Right ventricle myocardium superior (tissue), 1 donor: Measurements from ENCODE around the gene GOLGA6L26. TPM values are rescaled to one million over a fixed set of nuclear protein-coding genes. Genes with fewer than 3 reads are reported as not detected.
"Not testable (repeated sequence)": the region's sequence is repeated elsewhere in the genome, so short reads cannot be mapped to it uniquely, and the experiment has no call there.

ENCODE experiments used
- ATAC-seq: fragments of 200-7000 bp; cut with Tn5 transposase; one replicate; pipeline ENCODE4 v1.9.1; 2020; ENCODE audit warnings: mild to moderate bottlenecking; ENCODE audit not compliant: poor library complexity
- DNase-seq: peaks from one replicate; pipeline ENCODE4 v3.0.0-alpha.2; 2020
- intact Hi-C: fragments of 100-400 bp; cut with DNase I; formaldehyde crosslinking; loops from one replicate; pipeline ENCODE4 v1.11.2; 2022
- long read RNA-seq: library from polyadenylated mRNA; unstranded; transcript quantifications from one replicate; pipeline ENCODE4 v2.0.0, GENCODE V29; 2021
- total RNA-seq: library from RNA; stranded (reverse); fragmentation: NEBNext Ultra II Directional; extraction: Animal tissue kit (Norgen Biotek cat#: 25700); gene quantifications from one replicate; pipeline ENCODE4 v1.2.1, GENCODE V29; 2021
- donor health status: DM: no; HTN: yes; CAD: no; lungs with severe emphysema.

The GOLGA6L26 gene, protein sequence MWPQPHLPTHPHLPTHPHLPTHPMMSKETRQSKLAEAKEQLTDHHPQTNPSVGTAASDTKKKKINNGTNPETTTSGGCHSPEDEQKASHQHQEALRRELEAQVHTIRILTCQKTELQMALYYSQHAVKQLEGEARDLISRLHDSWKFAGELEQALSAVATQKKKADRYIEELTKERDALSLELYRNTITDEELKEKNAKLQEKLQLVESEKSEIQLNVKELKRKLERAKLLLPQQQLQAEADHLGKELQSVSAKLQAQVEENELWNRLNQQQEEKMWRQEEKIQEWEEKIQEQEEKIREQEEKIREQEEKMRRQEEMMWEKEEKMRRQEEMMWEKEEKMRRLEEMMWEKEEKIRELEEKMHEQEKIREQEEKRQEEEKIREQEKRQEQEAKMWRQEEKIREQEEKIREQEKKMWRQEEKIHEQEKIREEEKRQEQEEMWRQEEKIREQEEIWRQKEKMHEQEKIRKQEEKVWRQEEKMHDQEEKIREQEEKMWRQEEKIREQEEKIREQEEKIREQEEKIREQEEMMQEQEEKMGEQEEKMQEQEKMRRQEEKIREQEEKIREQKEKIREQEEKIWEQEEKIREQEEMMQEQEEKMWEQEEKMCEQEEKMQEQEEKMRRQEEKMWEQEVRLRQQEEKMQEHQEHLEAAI
- not detected for total RNA-seq
- long read RNA-seq = 0 reads

DNA sequence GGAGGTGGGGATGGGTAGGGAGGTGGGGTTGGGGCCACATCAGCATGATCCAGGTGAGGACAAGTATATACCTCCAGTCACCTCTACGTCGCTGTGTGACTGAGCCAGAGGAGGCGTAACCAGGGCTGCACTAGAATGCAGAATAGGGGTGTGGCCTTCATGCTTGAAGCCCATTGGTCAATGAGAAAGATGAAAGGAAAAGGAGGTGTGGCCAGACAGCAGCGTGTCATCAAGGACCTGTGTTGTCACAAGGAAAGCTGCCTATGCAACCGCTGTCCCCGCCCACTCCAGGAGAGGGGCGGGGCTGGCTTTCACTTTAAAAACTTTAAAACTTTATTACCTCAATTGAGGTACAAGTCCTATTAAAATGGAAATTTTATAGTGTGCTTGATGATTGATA, at the start of gene GOLGA6L26:
Gene GOLGA6L26 (minus strand): TSS at position 101 of the 400 bp plus-strand sequence. CDS start 61 bp downstream, at position 40.
- intact Hi-C loops, ATAC-seq, DNase-seq: not testable (repeated sequence)

DNA sequence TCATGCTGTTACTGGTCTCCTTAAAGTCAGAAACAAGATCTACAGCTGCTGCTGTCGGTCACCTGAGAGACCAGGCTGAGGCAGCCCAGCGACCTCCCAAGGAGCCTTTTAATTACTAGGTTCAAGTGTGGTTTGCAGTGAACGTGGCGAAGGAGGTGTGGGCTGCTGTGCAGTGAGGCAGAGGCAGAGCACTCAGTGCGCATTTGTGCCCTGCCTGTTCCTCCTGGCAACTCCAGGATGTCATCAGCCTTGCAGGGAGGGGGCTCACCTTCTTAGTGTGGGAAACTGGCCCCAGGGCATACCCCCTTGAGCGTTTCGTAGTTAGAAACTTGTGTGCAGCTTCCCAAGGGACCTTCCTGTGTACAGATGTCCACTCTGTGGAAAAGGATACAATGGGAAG, 47.2 kb upstream of the GOLGA6L26 start:
- DNase-seq, intact Hi-C loops, ATAC-seq: not testable (repeated sequence)

DNA sequence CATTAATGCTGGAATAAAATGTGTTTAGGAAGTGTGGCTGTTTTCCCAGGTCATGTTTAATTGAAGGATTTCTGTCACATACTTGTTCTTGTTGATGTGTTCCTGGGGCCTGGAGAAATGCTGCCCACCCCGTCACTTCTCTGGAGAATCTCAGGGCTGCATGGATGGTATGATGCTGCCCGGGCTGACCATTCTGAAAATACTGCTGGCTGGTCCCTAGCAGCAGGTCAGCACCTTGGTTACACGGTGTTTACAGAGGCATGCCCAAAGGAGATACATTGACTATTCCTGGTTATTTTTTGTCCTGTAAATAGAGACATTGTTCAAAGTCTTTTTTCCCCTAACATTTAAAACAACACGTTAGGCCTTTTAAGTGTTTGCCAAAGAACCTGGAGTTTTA, 46.7 kb upstream of the GOLGA6L26 start:
- DNase-seq, ATAC-seq, intact Hi-C loops: not testable (repeated sequence)

DNA sequence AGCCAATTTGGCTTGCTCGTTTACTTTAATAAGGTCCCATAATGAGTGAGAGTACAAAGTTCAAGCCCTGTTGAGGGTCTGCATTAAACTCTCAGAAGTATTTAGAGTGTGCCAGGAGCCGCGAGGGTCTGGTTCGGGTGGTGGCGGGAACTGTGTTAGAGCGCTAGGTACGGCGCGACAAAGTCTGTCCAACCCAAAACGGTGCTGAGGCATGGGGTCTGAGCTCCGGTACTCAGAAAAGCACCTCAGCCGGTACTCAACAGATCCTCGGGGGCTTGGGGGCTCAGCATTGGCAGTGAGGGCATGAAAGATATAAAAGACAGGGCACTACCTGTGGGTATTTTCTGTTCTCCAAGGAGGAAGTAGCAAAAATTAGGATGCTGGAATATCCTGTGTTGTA, 45.0 kb upstream of the GOLGA6L26 start:
- DNase-seq, intact Hi-C loops, ATAC-seq: not testable (repeated sequence)

DNA sequence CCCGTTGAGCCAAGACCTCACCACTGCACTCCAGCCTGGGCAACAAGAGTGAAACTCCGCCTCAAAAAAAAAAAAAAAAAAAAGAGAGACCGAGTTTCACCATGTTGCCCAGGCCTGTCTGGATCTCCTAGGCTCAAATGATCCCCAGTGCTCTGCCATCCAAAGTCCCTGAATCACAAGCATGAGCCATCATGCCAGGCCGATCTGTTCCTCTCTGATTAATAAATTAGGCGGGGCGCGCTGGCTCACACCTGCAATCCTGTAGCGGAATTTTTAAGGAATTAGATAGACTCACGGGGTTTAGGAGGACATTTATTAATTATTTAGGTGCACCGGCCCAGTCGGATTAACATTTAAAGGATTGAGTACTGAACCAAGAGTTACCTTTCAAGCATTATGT, 40.2 kb upstream of the GOLGA6L26 start:
- ATAC-seq, DNase-seq, intact Hi-C loops: not testable (repeated sequence)

DNA sequence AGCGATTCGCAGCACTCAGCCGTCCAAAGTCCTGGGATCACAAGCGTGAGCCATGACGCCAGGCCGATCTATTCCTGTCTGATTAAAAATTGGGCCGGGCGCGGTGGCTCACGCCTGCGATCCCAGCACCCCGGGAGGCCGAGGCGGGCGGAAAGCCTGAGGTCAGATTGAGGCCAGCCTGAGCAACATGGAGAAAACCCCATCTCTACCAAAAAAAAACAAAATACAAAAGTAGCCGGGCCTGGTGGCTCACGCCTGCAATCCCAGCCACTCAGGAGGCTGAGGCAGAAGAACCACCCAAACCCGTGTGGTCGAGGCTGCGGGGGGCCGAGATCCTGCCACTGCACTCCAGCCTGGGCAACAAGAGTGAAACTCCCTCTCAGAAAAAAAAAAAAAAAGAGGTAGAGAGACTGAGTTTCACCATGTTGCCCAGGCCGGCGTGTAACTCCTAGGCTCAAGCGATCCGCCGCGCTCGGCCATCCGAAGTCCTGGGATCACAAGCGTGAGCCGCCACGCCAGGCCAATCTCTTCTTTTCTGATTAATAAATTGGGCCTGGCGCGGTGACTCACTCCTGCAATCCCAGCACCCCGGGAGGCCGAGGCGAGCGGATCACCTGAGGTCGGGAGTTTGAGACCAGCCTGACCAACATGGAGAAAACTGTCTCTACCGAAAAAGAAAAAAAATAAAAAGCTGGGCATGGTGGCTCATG, 39.0 kb upstream of the GOLGA6L26 start:
- DNase-seq, ATAC-seq, intact Hi-C loops: not testable (repeated sequence)

DNA sequence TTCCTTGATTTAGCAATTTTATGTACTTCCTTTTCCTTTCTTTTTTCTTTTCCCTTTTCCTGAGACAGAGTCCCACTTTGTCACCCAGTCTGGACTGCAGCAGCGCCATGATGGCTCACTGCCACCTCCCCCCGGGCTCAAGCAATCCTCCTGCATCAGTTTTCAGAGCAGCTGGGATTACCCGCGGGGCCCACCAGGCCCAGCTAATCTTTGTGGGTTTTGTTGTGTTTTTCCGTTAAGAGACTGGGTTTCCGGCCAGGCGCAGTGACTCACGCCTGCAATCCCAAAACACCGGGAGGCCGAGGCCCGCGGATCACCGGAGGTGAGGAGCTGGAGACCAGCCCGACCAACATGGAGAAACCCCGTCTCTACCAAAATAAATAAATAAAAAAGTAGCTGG, 38.3 kb upstream of the GOLGA6L26 start:
- ATAC-seq (peak; percentile 10), DNase-seq (no peak)
- intact Hi-C loops = no loop called here

DNA sequence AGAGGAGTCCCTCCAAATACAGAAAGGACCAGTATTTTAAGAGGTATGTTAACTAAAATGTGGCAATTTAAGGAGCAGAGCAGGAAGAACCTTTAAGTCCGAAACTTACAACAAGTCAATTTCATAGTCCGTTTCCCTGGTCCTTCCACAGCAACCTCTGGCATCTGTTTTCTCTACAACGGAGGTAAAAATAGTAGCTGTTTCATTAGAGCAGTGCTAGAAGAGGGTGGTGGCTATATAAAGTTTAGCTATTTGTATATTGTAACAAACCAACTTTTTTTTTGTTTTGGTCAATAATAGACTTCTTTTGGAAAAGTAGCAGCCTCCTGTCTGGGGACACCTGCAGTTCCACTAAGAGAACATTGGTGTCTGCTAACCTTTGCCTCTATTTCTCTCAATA, 37.9 kb upstream of the GOLGA6L26 start:
- ATAC-seq = peak; percentile 80
- DNase-seq, intact Hi-C loops: not testable (repeated sequence)

DNA sequence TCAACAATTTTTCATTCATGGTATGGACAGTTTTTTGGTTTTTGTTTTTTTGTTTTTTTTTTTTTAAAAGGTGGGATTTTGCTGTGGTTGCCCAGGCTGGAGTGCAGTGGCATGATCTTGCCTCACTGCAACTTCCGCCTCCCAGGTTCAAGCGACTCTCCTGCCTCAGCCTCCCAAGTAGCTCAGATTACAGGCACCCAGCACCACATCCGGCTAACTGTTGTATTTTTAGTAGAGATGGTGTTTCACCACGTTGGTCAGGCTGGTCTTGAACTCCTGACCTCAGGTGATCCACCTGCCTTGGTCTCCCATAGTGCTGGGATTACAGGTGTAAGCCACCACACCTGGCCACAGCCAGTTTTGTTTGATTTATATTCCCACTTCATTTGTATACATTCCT, 37.1 kb upstream of the GOLGA6L26 start:
- DNase-seq, intact Hi-C loops: not testable (repeated sequence)
- peak; percentile 25 for ATAC-seq

DNA sequence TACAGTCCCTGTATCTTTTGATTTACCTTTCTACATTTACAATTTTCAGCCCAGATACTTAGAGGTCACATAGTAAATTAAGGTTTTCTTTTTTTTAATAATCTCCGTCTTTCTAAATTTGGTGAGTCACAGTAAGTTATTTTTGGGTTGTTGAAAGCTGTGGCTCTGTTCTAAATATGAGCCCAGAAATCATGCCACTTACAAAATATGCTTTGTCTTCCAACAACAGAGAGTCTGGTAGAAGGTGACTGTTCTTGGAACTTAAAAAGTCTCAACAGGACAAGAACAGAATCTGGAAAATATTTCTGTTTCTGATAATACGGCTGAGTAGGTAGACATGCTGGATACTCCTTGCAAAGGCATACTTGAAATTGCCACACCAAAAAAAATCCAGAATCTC, 36.6 kb upstream of the GOLGA6L26 start:
- intact Hi-C loops = no loop called here
- ATAC-seq = peak; percentile 70
- no peak for DNase-seq

DNA sequence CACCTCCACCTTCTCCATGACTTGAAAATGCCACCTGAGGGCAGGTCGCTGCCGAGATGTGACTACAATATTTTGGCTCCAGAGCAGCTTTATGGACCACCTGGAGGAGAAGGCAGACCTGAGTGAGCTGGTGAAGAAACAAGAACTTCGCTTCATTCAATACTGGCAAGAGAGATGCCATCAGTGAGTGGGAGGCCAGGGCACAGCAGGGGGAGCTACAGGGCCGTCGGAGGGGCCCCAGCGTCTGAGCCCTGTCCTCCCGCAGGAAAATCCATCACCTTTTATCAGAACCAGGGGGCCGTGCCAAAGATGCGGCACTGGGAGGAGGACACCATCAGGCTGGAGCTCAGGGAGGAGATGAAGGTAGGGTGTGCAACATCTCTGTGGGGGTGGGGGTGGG, 30.3 kb upstream of the GOLGA6L26 start:
- intact Hi-C loops, DNase-seq, ATAC-seq: not testable (repeated sequence)

DNA sequence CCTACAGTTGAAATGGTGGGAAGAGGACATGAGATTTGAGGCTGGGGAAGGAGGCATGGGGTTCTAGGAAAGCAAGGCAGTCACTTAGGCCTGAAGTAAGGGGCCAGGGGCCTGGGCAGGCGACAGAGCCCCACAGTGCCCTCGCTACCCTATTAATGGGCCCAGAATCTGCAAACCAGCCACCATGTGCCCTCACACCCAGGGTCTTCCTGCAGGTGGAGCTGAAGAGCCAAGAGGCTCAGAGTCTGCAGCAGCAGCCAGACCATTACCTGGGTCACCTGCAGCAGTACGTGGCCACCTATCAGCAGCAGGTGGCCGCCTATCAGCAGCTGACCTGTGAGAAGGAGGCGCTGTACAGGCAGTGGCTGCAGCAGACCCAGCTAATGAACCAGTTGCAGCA, 28.6 kb upstream of the GOLGA6L26 start:
- intact Hi-C loops, ATAC-seq, DNase-seq: not testable (repeated sequence)

DNA sequence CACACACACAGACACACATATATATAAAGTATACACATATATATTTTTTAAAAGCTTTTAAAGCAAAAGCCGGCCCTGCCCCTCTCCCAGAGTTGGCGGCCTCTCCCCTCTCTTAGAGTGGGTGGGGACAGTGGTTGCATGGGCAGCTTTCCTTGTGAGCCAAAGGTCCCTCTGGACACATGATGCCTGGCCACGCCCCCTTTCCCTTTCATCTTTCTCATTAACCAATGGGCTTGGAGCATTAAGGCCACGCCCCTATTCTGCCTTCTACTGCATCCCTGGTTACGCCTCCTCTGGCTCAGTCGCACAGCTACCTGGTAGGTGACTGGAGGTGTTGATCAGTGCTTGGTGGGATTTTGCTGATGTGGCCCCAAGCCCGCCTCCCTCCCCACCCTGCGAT, 20.5 kb upstream of the GOLGA6L26 start, which contains the start of gene GOLGA8S:
Gene GOLGA8S (plus strand): TSS at position 301 of the 400 bp plus-strand sequence. CDS start 62 bp downstream, at position 363.
- ATAC-seq = not testable (repeated sequence)

DNA sequence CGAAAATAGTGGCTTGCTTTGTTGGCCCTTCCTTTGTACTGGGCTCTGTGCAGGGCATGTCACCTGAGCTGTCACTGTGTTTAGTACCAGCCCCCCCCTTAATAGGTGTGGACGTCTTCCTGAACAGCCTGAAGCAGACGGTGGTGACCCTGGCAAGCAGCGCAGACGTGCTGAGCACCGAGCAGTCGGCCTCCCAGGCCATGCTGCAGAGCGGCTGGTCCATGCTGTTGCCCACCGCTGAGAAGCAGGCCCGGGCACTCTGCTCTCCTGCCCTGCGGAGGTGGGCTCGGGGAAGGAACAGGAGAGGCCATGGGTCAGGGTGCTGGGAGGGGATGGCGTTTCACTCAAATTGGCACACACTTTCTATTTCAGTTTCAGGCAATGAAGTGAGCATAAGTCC, 22.8 kb downstream of the GOLGA6L26 start:
- ATAC-seq, intact Hi-C loops, DNase-seq: not testable (repeated sequence)

More for the DNA sequence above, 20.5 kb upstream of the GOLGA6L26 start, which contains the start of gene GOLGA8S:
- intact Hi-C loops, DNase-seq: not testable (repeated sequence)

DNA sequence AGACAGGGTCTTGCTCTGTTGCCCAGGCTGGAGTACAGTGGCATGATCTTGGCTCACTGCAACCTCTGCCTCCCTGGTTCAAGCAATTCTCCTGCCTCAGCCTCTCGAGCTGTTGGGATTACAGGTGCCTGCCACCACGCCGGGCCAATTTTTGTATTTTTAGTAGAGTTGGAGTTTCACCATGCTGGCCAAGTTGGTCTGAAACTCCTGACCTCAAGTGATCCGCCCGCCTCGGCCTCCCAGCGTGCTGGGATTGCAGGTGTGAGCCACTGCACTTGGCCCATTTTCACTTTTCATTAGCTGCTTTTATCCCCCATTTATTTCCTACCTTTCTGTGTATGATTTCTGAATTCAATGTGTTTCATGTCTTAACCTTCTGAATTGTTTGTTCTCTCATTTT, 28.1 kb downstream of the GOLGA6L26 start:
- DNase-seq, ATAC-seq, intact Hi-C loops: not testable (repeated sequence)

DNA sequence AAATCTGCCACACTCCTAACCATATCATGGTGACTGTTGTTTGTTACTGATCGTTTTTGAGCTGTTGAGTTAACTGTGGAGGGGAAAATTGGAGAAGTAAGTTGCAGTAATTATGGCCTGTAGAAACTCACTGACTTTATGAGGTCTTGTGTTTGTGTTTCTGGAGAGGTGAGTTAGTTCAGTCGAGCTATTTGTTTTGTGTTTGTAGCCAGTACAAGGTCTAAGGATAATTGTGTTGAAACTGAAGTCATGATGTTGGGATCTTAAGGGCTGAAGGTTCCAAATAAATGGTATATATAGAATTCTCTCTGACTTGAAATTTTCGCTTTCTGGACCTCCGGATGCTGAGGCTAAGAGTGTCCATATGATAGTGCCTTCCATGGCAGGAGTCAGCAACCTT, 29.2 kb downstream of the GOLGA6L26 start:
- ATAC-seq, DNase-seq, intact Hi-C loops: not testable (repeated sequence)

DNA sequence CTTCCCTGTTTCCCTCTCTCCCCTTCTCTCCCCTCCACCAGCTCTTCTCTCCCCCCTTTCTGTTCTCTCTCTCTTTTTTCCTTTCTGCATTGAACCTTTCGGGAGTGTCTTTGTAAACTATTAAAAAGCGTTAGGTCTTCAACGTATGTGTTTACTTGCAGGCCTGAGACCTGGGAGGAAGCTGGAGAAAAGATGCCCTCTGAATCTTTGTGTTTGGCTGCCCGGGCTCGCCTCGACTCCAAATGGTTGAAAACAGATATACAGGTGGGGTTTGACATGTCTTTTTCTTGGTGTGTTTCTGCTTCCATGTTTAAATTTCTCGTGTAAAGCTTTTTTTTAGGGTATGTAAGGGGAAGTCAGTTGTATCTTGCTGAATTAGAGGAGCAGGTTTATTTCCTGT, 29.7 kb downstream of the GOLGA6L26 start:
- ATAC-seq, DNase-seq, intact Hi-C loops: not testable (repeated sequence)

DNA sequence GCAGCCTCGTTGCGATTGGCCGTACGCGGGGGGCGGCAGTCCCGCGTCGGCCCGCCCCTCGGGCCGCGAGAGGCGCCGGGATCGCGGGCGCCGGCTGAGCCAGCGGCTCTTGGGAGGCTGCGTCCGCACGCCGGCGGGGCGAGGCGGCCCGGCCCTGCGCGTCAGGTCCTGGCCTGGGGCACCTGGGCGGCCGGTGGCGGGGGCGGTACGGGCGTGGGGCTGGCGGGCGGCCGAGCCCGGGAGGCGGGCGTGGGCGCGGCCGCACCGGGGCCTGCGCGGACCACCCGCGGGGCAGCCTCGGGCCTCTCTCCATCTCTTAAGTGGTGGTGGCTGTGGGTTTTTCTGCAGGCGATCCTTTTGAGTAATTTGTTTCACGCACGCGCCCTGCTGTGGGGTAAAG, 30.3 kb downstream of the GOLGA6L26 start:
- peak; percentile 43 for DNase-seq
- intact Hi-C loops, ATAC-seq: not testable (repeated sequence)

DNA sequence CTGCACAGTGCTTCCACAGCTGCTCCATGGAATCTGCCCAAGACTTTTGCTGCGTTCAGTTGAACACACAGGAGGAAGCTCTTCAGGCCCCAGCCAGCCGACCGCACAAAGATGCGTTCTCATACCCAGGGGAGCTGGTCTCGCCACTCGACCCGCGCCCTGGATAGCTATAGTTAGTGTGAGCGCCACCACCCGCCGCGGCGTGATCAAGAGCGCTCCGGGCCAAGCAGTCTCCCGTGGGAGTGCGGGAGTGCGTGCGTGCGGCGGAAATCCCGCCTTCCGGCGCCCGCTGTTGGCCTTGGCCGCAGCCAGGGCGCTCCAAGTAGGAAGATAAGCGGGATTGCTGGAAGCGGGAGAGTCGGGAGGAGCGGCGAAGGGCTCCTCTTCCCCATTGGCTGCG, 30.8 kb downstream of the GOLGA6L26 start:
- intact Hi-C loops, ATAC-seq: not testable (repeated sequence)

More for the DNA sequence above, 30.8 kb downstream of the GOLGA6L26 start:
- not testable (repeated sequence) for DNase-seq
